Endodermal cell (in vitro differentiated cells): ENCODE results near the gene ARF3. TPM values are rescaled to one million over a fixed set of nuclear protein-coding genes. Genes with fewer than 3 reads are reported as not detected.

Experiments
- DNase-seq: peaks from one replicate; pipeline ENCODE4 v3.0.0-alpha.2; 2017
- H3K27ac ChIP-seq: 2 replicates; pipeline ENCODE4 v1.5.1; 2013; ENCODE audit warnings: mild to moderate bottlenecking, low read depth, low read length, moderate library complexity
- H3K27me3 ChIP-seq: 2 replicates; pipeline ENCODE4 v1.6.1; 2013; ENCODE audit warnings: mild to moderate bottlenecking, low read length, moderate library complexity; ENCODE audit not compliant: insufficient read depth, control insufficient read depth, poor library complexity, severe bottlenecking
- H3K36me3 ChIP-seq: 2 replicates; pipeline ENCODE4 v1.7.0; 2013; ENCODE audit warnings: mild to moderate bottlenecking, low read length, moderate library complexity; ENCODE audit not compliant: control insufficient read depth, insufficient read depth
- H3K4me1 ChIP-seq: one replicate; pipeline ENCODE4 v1.7.0; 2013; ENCODE audit warnings: low read length; ENCODE audit not compliant: control insufficient read depth, insufficient read depth
- H3K4me3 ChIP-seq: 2 replicates; pipeline ENCODE4 v1.5.1; 2013; ENCODE audit warnings: mild to moderate bottlenecking, low read length, moderate library complexity
- H3K9ac ChIP-seq: 2 replicates; pipeline ENCODE4 v1.6.1; 2013; ENCODE audit warnings: mild to moderate bottlenecking, low read length, moderate library complexity; ENCODE audit not compliant: poor library complexity, severe bottlenecking; ENCODE audit errors: extremely low read depth
- H3K9me3 ChIP-seq: 2 replicates; pipeline ENCODE4 v1.6.1; 2013; ENCODE audit warnings: mild to moderate bottlenecking, low read length, moderate library complexity; ENCODE audit not compliant: control insufficient read depth
- H3K27ac Mint-ChIP-seq: 2 replicates; pipeline ENCODE4 v1.8.0; 2020; ENCODE audit warnings: mixed read lengths
- H3K27me3 Mint-ChIP-seq: 2 replicates; pipeline ENCODE4 v1.8.0; 2021; ENCODE audit warnings: mild to moderate bottlenecking, mixed read lengths; ENCODE audit not compliant: insufficient read depth
- H3K36me3 Mint-ChIP-seq: 2 replicates; pipeline ENCODE4 v1.8.0; 2020; ENCODE audit warnings: low read depth, mixed read lengths
- H3K4me1 Mint-ChIP-seq: 2 replicates; pipeline ENCODE4 v1.8.0; 2020; ENCODE audit warnings: mixed read lengths
- H3K4me3 Mint-ChIP-seq: 2 replicates; pipeline ENCODE4 v1.8.0; 2020; ENCODE audit warnings: mild to moderate bottlenecking, moderate library complexity, mixed read lengths
- H3K9me3 Mint-ChIP-seq: 2 replicates; pipeline ENCODE4 v1.8.0; 2020; ENCODE audit warnings: mild to moderate bottlenecking, mixed read lengths
- CTCF ChIP-seq: fragments of 200-600 bp; sonication (generic); conservative IDR thresholded peaks from 2 replicates; pipeline ENCODE4 v1.5.0; 2021; ENCODE audit warnings: antibody characterized with exemption, mild to moderate bottlenecking
- WGBS, 2 experiments: methylation state at CpG; one replicate each; pipeline versions ENCODE4 v1.1.5 to v1.1.7; 2013; ENCODE audit warnings: missing lambda C conversion rate in 2 of 2, mixed read lengths in 1 of 2; ENCODE audit not compliant: insufficient coverage in 1 of 2, insufficient read length in 1 of 2; 5-methylcytosine and 5-hydroxymethylcytosine counted together
- total RNA-seq, 2 donors: library from RNA; stranded (reverse); fragmentation: NEBNext Ultra II Directional in 1 of 2; extraction: Animal tissue kit (Norgen Biotek cat#: 25700) in 1 of 2; gene quantifications; 2 replicates in 1 of 2; 3 replicates in 1 of 2; pipeline ENCODE4 v1.2.1, GENCODE V29; 2021

Gene ARF3
- total RNA-seq, 2 donors from 2014 or later = 237 to 288 TPM

DNA sequence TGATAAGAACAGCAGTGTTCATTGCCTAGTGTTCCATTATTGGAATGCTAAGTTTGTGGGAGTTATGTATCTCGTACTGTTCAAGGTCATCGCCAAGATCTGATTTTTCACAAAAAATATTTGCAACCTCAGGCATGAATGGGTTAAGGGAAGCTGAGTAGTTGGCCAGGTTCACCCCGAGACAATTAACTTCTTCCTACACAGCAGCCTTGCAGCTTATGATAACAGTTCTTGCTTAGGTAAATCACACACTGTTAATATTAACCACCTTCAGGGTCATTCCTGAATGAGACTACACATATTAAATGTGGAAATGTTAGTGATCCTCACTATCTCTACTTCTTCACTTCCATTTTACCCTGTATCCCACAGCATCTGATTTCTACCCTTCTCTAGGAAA is 50.0 kb downstream of the ARF3 start:
- no peaks in the 10 kb centered on the region for H3K36me3 ChIP-seq
- H3K4me3 Mint-ChIP-seq = no peak overlapping the region
- H3K27me3 ChIP-seq = no peaks in the 10 kb centered on the region
- peaks cover 4% of the 10 kb centered on the region for H3K4me1 ChIP-seq
- H3K27ac Mint-ChIP-seq = no peak overlapping the region
- H3K27me3 Mint-ChIP-seq = peaks cover 25% of the 10 kb centered on the region
- 63 to 67% methylated on average over 3 of the region's 3 CpGs for WGBS, 2 experiments
- no peak for TF ChIP-seq CTCF
- peaks cover 14% of the 10 kb centered on the region for H3K4me1 Mint-ChIP-seq
- H3K9ac ChIP-seq = no peak overlapping the region
- no peak for DNase-seq
- H3K9me3 Mint-ChIP-seq = no peaks in the 10 kb centered on the region
- H3K9me3 ChIP-seq = no peaks in the 10 kb centered on the region
- H3K36me3 Mint-ChIP-seq = no peaks in the 10 kb centered on the region
- H3K27ac ChIP-seq = no peak overlapping the region
- no peak overlapping the region for H3K4me3 ChIP-seq

- no peak overlapping the region for H3K27ac ChIP-seq
- WGBS, 2 experiments = 3 to 6% methylated on average over 18 to 19 of the region's 19 CpGs
These were observed 53.3 kb downstream of the ARF3 start for GRCh38 chr12:48903982-48904411.

GRCh38 chr12:48903363-48903981 is 53.8 kb downstream of the ARF3 start:
- H3K9ac ChIP-seq = no peak overlapping the region
- no peaks in the 10 kb centered on the region for H3K27me3 ChIP-seq
- H3K27me3 Mint-ChIP-seq = peaks cover 35% of the 10 kb centered on the region
- H3K9me3 ChIP-seq = no peaks in the 10 kb centered on the region
- H3K4me1 ChIP-seq = no peaks in the 10 kb centered on the region
- no peaks in the 10 kb centered on the region for H3K9me3 Mint-ChIP-seq
- H3K36me3 ChIP-seq = no peaks in the 10 kb centered on the region
- no peak overlapping the region for H3K4me3 ChIP-seq
- no peak for DNase-seq
- no peak overlapping the region for H3K27ac ChIP-seq
- H3K4me1 Mint-ChIP-seq = peaks cover 9% of the 10 kb centered on the region
- no peak overlapping the region for H3K27ac Mint-ChIP-seq
- TF ChIP-seq CTCF = no peak
- WGBS, 2 experiments = 84 to 89% methylated on average over 15 to 17 of the region's 20 CpGs
- peak overlapping the region; percentile 57 for H3K4me3 Mint-ChIP-seq
- no peaks in the 10 kb centered on the region for H3K36me3 Mint-ChIP-seq

More at GRCh38 chr12:48903982-48904411, 53.3 kb downstream of the ARF3 start:
- peak; percentile 98 for DNase-seq
- TF ChIP-seq CTCF = peak; percentile 89
- no peaks in the 10 kb centered on the region for H3K36me3 ChIP-seq
- H3K9me3 ChIP-seq = no peaks in the 10 kb centered on the region
- Mint-ChIP-seq H3K4me3 (peak overlapping the region; percentile 57), H3K4me1 (peaks cover 9% of the 10 kb centered on the region), H3K27me3 (peaks cover 31% of the 10 kb centered on the region), H3K27ac (no peak overlapping the region), H3K9me3 (no peaks in the 10 kb centered on the region), H3K36me3 (no peaks in the 10 kb centered on the region)
- H3K27me3 ChIP-seq = no peaks in the 10 kb centered on the region
- peak overlapping the region; percentile 78 for H3K4me3 ChIP-seq
- no peaks in the 10 kb centered on the region for H3K4me1 ChIP-seq
- H3K9ac ChIP-seq = peak overlapping the region; percentile 33
